Raji (cell line): ENCODE data around the gene CYTIP.
A peak's percentile ranks its signal among the peaks of the same experiment; 100 is the strongest.

ENCODE experiments used
- POLR2A ChIP-seq: IDR thresholded peaks from 2 replicates; pipeline ENCODE4 v1.6.1; 2011; ENCODE audit warnings: low read depth, low read length, control low read depth; ENCODE audit not compliant: insufficient read depth

The CYTIP gene

DNA sequence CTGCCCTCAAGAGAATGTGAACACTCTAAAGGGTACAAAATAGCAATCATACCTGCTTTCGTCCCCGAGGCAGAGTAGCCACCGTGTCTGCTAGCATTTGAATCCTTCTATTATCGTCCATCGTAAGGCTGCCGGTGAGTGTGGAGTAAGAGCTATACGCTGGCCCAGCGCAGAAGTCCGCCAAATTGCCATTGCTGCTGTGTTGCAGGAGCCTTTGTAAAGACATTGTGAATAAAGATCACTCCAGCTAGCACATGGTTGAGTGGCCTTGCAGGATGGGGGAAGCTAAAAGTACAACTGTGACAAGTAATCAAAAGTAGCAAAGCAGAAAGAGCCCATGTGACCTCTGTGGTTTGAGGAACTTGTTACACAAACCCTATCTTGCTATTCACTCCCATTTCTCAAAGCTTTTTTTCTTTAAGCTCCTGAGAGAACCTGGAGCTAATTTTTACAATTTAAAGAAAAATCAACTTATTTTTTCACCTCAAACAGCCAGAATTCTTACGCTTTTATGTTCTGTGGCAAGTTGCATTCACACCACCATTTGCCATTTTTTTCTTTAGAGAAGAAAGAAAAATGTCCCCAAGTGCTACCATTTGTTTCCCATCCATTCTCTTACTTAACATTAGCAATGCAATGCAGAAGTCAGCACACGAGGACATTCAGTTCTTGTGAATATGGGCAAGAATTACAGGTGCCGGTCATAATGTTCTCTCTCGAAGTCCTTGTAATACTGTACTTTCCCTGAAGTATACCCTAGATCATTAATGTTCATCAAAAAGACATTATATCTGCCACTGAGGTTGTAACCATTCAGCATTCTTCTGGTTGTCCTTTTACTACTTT is at the start of gene CYTIP:
CYTIP (minus strand) TSS at position 295 of the 846 bp plus-strand sequence; CDS start at position 226, 69 bp downstream.
- peak; percentile 91 for TF ChIP-seq POLR2A

DNA sequence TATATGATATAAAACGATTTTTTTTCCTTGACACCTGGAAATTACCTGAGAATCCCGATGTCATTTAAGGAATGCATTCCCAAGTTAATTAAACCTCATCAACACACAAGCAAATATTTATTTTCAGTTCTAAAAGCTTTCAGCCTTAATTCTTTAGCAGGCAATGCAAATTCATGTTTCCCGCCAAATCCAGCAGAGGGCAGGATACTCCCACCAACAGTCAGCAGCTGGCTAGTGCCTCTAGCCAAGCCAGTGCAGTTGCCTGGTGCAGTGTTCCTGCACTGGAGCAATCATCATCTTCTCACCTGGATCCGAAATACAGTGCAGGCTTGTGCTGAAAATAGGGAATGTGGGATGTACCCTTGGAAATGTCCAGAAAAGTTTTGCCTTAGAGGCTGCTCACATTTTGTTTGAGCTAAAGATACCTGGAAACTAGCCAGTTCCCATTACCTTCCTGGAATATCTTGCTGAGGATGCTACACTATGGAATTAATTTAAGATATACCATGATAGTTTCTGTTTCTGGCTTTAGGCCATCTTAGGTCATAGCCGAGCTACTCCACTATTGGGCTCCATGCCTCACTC is 48.4 kb upstream of the CYTIP start:
- no peak for TF ChIP-seq POLR2A

DNA sequence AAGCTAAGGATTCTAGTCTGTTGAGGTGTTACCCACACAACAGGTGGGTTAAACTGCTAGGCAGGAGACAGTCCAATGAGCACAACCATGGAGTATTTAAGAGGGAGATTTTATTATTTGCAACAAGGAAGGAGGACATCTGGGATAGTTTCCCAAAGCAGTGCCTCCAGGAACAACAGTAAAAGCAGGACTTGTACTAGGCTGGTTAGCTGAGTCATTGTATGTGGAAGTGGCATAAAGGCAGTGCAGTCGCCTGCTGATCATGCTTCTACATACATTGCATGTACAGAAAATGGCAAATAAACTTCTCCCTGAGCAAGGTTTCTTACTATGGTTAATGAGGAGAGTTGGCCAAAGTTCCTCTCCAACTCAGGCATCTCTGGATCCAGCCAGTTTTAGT is 46.1 kb upstream of the CYTIP start:
- no peak for TF ChIP-seq POLR2A

DNA sequence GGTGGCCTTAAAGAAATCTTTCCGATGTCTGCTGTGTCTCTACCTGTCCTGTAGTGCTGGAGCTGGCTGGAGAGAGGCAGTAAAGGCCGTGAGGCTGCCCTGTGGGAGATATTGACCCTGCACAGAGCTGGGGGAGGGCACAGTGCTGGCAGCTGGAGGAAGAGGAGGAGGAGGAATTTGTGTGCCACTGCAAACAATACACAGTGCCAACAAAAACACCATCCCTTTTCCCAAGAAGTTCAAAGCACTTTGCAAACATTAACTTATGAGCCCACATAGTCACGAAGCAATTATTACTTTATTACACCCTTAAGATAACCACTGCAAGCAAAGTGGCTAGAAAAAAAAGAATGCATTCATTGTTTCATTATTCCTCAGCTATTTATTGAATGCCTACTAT is 45.0 kb upstream of the CYTIP start:
- no peak for TF ChIP-seq POLR2A

DNA sequence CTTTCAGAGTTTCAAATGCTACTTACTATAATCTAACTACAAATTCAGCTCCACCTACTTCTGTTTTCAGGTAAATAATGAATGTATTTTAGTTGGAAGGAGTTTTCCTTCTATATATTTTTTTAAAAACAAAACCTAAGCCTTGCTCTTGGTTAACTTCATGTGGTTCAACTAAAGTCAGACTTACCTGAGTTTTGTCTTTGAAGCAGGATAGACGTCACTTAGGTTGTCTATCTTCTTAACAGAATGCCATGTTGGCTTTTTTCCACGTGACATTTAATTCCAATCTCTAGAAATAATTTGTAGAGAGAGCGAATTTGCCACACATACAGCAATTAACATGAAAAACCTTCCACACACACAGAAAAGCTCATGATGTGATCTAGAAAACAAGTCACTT is 43.9 kb upstream of the CYTIP start:
- TF ChIP-seq POLR2A, result no peak

DNA sequence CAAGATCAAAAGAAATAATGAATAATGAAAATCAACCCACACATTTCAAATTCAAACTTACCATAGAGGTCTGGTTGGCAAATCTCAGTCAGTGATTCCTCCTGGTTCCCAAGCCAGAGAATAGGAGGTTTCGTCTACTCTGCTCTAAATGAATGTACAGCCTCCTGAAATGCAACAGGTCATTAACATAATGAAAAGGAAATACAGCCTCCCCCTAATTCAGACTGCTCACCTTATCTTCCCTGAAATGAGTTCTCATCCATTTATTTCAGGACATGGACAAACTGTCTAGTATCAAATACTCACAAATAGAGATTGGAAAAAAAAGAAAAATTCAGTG is 43.4 kb upstream of the CYTIP start:
- TF ChIP-seq POLR2A, result no peak

DNA sequence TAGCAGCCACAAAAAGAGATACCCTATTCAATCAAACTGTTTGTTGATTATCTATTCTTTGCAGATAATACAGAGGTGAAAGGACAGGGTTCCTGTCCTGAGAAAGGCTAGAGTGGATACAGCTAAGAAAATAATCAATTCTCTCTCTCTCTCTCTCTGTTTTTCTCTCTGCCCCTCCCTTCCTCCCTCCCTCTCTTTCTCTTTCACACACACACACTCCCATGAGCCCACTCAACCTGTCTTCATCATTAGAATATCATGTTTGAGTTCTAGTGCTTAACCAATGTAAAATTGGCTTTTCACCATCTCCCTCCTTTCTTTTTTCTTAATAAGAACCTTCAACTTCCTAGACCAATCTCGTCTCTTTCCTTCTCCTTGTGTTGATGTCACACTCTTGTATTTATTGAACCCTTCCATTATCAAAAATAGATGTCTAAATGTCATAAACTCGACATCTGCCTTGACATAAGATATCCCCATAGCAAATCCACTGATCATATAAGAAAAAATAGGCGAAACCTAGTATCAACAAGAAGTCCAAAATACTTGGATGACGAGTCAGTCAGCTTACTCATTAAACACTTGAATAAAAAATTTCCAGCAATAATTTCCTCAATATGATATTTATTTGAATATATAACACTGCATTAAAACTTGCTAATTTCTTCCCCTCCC is 42.8 kb upstream of the CYTIP start:
- no peak for TF ChIP-seq POLR2A

DNA sequence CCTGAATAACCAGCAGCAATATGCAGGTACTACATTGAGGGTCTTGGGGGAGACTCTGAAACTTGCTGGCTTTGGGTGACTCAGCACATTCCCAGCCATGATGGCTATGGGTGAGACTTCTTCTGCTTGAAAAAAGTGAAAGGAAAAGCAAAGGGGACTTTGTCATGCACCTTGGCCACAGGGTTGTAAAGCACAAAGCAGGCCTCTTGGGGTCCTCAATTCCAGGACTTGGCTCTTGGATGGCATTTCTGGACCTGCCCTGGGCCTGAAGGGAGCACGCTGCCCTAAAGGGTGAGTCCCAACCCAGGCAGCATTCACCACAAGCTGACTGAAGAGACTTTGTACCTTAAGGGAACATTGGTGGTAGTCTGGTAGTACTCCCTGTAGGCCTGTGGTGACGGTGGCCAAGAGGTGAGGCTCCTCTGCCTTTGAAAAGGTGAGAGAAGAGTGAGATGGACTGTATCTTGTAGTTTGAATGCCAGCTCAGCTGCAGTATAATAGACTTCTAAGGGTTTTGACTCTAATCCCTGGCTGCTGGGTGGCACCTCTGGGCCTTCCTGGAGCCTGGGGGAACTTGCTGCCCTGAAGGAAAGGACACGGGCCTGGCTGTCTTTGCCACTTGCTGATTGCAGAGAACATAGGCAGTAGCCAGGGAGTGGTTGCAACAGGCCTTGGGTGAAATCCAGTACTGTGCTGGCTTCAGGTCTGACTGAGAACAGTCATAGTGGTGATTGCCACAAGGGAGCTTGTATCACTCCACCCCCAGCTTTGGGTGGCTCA is 36.5 kb upstream of the CYTIP start:
- TF ChIP-seq POLR2A, result no peak

DNA sequence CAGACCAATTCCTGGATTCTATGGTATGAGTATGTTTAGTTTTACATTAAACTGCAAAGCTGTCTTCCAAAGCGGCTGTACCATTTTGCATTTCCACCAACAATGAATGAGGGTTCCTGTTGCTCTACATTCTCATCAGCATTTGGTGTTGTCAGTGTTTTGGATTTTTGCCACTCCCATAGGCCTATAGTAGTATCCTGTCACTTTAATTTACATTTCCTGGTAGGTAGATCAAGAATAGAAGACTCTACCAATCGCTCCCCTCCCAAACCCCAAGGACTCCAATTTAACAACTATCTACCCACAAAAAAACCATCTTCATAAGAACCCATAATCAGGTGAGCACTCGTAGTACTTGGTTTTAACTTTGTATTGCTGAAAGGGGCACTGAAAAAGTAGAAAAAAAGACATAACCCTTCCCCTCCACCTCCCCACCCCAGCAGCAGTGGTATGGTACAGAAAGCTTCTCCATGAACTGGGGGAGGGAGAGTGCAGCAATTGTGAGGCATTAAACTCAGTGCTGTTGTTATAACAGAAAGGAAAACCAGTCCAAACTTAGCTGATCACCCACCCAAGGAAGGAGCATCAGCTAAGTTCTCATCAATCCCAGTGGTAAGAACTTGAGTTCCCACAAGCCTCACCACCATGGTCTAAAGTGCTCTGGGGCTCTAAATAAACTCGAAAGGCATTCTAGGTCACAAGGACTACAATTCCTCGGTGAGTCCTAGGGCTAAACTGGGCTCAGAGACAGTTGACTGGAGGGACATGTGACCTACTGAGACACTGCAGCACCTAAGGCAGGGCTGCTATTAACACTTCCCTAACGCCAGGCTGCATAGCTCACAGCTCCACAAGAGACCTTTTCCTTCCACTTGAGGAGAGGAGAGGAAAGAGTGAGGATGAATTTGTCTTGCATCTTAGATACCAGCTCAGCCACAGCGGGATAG is 35.5 kb upstream of the CYTIP start:
- TF ChIP-seq POLR2A, result no peak

DNA sequence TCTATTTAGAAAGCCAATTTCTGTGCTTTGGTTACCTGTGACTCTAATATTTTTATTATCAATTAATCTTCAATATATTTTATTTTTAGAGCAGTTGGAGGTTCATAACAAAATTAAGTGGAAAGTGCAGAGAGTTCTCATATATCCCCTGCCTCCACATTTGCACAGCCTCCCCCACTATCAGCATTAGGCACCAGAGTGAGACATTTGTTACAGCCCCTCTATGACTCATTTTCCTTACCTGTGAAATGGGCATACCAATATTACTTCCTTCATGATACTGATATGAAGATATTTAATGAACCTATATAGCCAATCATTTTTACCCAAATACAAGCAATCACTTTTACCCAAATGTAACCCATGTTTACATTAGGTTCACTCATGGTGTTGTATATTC is 34.0 kb upstream of the CYTIP start:
- no peak for TF ChIP-seq POLR2A

DNA sequence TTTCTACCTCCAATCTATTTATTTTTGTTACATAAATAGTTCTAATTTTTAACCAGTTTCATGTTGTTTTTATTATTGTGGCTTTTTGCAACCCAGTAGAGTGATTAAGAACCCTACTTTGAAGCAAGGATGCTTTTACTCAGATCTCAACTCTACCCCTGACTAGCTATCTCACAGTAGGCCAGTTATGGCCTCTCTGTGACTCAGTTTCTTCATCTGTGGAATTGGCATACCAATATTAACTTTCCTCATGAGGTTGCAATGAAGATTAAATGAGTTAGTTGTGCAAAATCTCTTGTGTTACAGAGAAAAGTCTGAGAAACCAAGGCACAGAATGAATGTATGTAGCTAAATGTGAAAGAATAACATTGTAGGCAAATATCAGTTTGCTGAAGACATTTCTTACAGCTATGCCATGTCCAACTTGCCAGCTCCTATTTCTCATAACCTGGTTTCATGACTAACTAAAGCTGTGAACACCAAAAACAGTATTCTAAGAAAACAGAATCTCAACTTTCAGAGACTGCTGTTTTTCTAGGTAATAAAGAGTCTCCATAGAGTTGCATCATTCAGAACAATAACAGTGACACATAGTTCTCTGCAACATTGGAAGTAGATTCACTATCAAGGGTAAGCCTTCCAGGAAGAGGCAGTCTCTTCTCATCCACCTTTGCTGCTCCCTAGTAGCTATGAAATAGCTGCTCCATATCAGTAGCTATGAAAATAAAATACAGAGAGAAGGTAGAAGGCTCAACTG is 33.2 kb upstream of the CYTIP start:
- no peak for TF ChIP-seq POLR2A

DNA sequence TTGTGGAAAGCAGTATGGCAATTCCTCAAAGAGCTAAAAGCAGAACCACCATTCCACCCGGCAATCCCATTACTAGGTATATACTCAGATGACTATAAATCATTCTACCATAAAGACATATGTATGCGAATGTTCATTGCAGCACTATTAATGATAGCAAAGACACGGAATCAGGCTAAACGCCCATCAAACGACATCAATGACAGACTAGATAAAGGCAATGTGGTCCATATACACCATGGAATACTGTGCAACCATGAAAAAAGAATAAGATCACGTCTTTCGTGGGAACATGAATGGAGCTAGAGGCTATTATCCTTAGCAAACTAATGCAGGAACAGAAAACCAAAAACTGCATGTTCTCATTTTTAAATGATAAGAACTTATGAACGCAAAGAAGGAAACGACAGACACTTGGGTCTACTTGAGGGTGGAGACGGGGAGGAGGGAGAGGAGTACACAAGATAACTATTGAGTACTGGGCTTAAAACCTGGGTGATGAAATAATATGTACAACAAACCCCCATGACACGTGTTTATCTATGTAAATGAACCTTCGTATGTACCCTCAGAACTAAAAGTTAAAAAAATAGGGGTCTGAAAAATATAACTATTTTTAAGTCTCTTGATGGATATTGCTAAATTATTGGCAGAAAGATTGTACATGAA is 32.0 kb upstream of the CYTIP start:
- no peak for TF ChIP-seq POLR2A

DNA sequence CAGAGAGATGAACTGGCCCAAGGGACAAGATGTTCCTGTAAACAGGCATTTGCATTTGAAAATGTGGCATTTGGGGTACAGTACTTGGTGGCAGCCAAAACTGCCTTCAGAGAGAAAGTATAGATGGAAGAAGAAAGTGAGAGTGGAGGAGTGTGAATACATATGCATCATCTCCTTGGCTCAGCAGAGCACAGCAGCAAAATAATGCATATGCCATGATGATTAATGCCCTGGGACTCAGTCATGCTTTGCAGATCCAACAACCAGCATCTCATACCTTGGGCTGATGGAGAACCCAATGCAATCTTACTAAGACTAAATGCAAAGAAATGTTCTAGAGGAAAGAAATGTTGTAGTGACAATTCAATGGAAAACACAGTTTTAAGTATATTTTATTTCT is 29.7 kb upstream of the CYTIP start:
- TF ChIP-seq POLR2A, result no peak
